Measurements from ENCODE around the gene PFKFB2.

DNA sequence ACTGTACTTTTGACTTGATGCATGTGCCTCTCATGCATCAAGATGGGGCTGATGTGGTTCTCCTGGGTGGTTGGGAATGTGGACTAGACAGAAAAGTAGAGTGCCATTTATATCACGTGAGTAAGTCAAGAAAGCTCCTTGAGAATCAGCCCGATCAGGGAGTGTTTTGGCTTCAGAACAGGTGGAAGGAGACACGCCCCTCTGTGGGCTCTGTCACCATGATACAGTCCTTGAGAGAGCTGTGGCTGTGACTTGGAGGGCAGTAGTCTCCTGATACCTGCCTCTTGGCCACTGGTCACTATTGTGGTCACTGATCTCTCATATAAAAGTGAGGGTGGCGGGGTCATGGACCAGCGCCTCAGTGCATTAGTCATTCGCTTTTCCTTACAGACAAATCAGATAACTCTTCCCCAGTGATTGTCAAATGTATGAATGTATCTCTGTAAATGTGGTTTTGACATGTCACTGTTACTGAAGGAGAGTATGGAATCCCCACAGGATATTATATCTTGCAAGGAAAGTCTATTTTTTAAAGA is 26.7 kb downstream of the PFKFB2 start:
- TF ChIP-seq POLR2A (IDR thresholded peaks at IDR 0.05; ENCODE audit: low read depth) (no peak), POLR2AphosphoS5 (IDR thresholded peaks at IDR 0.05) (no peak), CTCF (IDR thresholded peaks at IDR 0.05) (no peak), EP300 (IDR thresholded peaks at IDR 0.05) (no peak)

Data from esophagus muscularis mucosa (tissue), 4 donors.